RCC 7860 (cell line): ENCODE data around the gene DMAC2L.

Source experiments
- DNase-seq: peaks from one replicate; pipeline ENCODE4 v3.0.0-alpha.2; 2015; ENCODE audit warnings: low spot score
- FAIRE-seq: peaks from 2 replicates; lab custom pipeline; 2012; peaks lifted over from hg19 to GRCh38; lab: Jason Lieb, UNC

DMAC2L gene

GRCh38 chr14:50321009-50321660 lies 9.0 kb downstream of the DMAC2L start:
- FAIRE-seq (peak; percentile 35), DNase-seq (peak; percentile 86)

- no peak for DNase-seq
- FAIRE-seq, result no peak
Measured at GRCh38 chr14:50331596-50331995, 19.5 kb downstream of the DMAC2L start.

- DNase-seq, result peak; percentile 22
- FAIRE-seq, result no peak
Measured at GRCh38 chr14:50333014-50333509, 20.9 kb downstream of the DMAC2L start.

GRCh38 chr14:50334211-50334610 lies 22.1 kb downstream of the DMAC2L start:
- DNase-seq, result no peak
- no peak for FAIRE-seq

GRCh38 chr14:50335389-50335788 lies 23.3 kb downstream of the DMAC2L start:
- FAIRE-seq (no peak), DNase-seq (no peak)

- FAIRE-seq (no peak), DNase-seq (no peak)
Measured at GRCh38 chr14:50335989-50336824, 24.1 kb downstream of the DMAC2L start.

- DNase-seq (no peak), FAIRE-seq (no peak)
Measured at GRCh38 chr14:50338587-50338986, 26.5 kb downstream of the DMAC2L start.

GRCh38 chr14:50339178-50339804 lies 27.2 kb downstream of the DMAC2L start:
- no peak for FAIRE-seq
- no peak for DNase-seq

- FAIRE-seq (no peak), DNase-seq (no peak)
Measured at GRCh38 chr14:50340045-50340444, 27.9 kb downstream of the DMAC2L start.

- no peak for FAIRE-seq
- no peak for DNase-seq
Measured at GRCh38 chr14:50340963-50341362, 28.8 kb downstream of the DMAC2L start.

GRCh38 chr14:50342221-50343078 lies 30.3 kb downstream of the DMAC2L start:
- no peak for FAIRE-seq
- peak; percentile 48 for DNase-seq

- no peak for DNase-seq
- no peak for FAIRE-seq
Measured at GRCh38 chr14:50343434-50343833, 31.3 kb downstream of the DMAC2L start.

GRCh38 chr14:50344116-50344775 lies 32.1 kb downstream of the DMAC2L start:
- DNase-seq (peak; percentile 66), FAIRE-seq (no peak)

GRCh38 chr14:50344876-50345563 lies 32.9 kb downstream of the DMAC2L start:
- no peak for DNase-seq
- FAIRE-seq, result no peak

GRCh38 chr14:50345846-50346422 lies 33.8 kb downstream of the DMAC2L start:
- no peak for DNase-seq
- no peak for FAIRE-seq

GRCh38 chr14:50347521-50347920 lies 35.4 kb downstream of the DMAC2L start:
- FAIRE-seq, result no peak
- peak; percentile 44 for DNase-seq

GRCh38 chr14:50348933-50349332 lies 36.8 kb downstream of the DMAC2L start:
- FAIRE-seq, result no peak
- no peak for DNase-seq

GRCh38 chr14:50350975-50351374 lies 38.9 kb downstream of the DMAC2L start:
- DNase-seq, result peak; percentile 11
- no peak for FAIRE-seq

- no peak for DNase-seq
- no peak for FAIRE-seq
Measured at GRCh38 chr14:50352584-50352983, 40.5 kb downstream of the DMAC2L start.
